GM12878 (cell line): ENCODE data around the gene RDH5. TPM values are rescaled to one million over a fixed set of nuclear protein-coding genes. Genes with fewer than 3 reads are reported as not detected.

Experiments
- ATAC-seq: fragments of 200-7000 bp; cut with Tn5 transposase; 3 replicates; pipeline ENCODE4 v1.9.1; 2020; ENCODE audit warnings: mild to moderate bottlenecking, moderate library complexity
- BruUV-seq: library from RNA; stranded (reverse); fragments of 400-500 nt; replicated peaks from 2 replicates; lab custom pipeline; 2021; lab: Mats Ljungman, UMichigan
- CTCF ChIA-PET: fragments of 300-600 bp; sonication (Branson Sonifier 250); formaldehyde crosslinking; extraction: SDS; loops from one replicate; lab custom pipeline; 2021; ENCODE audit warnings: inconsistent platforms; lab: Yijun Ruan, JAX
- POLR2A ChIA-PET: fragments of 350-600 bp; formaldehyde crosslinking; extraction: SDS; loops from one replicate; lab custom pipeline; 2021; ENCODE audit warnings: inconsistent platforms; lab: Charles Lee
- RAD21 ChIA-PET: fragments of 300-600 bp; sonication (Branson Sonifier 250); formaldehyde crosslinking; loops from one replicate; lab custom pipeline; 2023; ENCODE audit warnings: antibody characterized with exemption; ENCODE audit not compliant: unreplicated experiment; lab: Charles Lee
- SMC1A ChIA-PET: fragments of 300-600 bp; sonication (Branson Sonifier 250); formaldehyde crosslinking; loops from one replicate; lab custom pipeline; 2023; ENCODE audit not compliant: unreplicated experiment, uncharacterized antibody; lab: Charles Lee
- DNase-seq: peaks from one replicate; pipeline ENCODE4 v3.0.0-alpha.2; 2011; ENCODE audit warnings: low read depth, low spot score
- FAIRE-seq: peaks from 3 replicates; lab custom pipeline; 2011; peaks lifted over from hg19 to GRCh38; lab: Jason Lieb, UNC
- H2AFZ ChIP-seq: 2 replicates; pipeline ENCODE4 v1.6.0; 2011; ENCODE audit warnings: low read depth, low read length, control low read depth; ENCODE audit not compliant: control insufficient read depth
- H3K27ac ChIP-seq: 2 replicates; pipeline ENCODE4 v1.5.1; 2011; ENCODE audit warnings: control low read depth; ENCODE audit not compliant: control insufficient read depth, insufficient read depth
- H3K27me3 ChIP-seq, 2 experiments: replicated peaks in 1 of 2; 2 replicates each; pipeline versions ENCODE4 v1.6.0 to v1.6.1; 2011; ENCODE audit warnings: low read length in 1 of 2; ENCODE audit not compliant: control insufficient read depth in 2 of 2, insufficient read depth in 2 of 2
- H3K36me3 ChIP-seq, 2 experiments: 2 replicates each; pipeline ENCODE4 v1.5.1; 2011; ENCODE audit warnings: low read length in 1 of 2; ENCODE audit not compliant: control insufficient read depth in 2 of 2, insufficient read depth in 2 of 2
- H3K4me1 ChIP-seq: 2 replicates; pipeline ENCODE4 v1.6.1; 2011; ENCODE audit warnings: mild to moderate bottlenecking, low read length, moderate library complexity, mixed read lengths; ENCODE audit not compliant: control insufficient read depth, insufficient read depth
- H3K4me2 ChIP-seq: 2 replicates; pipeline ENCODE4 v1.6.0; 2011; ENCODE audit warnings: control low read depth; ENCODE audit not compliant: control insufficient read depth, insufficient read depth
- H3K4me3 ChIP-seq: fragments of 200-600 bp; sonication (generic); 2 replicates; pipeline ENCODE4 v1.5.1; 2016
- H3K79me2 ChIP-seq: 2 replicates; pipeline ENCODE4 v1.6.0; 2011; ENCODE audit warnings: low read length; ENCODE audit not compliant: control insufficient read depth, insufficient read depth
- H3K9ac ChIP-seq: 2 replicates; pipeline ENCODE4 v1.8.0; 2011; ENCODE audit warnings: low read length, control low read depth, mixed read lengths; ENCODE audit not compliant: control insufficient read depth, insufficient read depth
- H3K9me3 ChIP-seq: replicated peaks from 3 replicates; pipeline ENCODE4 v1.5.1; 2011; ENCODE audit warnings: mild to moderate bottlenecking, low read length; ENCODE audit not compliant: control insufficient read depth, insufficient read depth
- H4K20me1 ChIP-seq: 2 replicates; pipeline ENCODE4 v1.6.0; 2011; ENCODE audit not compliant: control insufficient read depth, insufficient read depth
- ASH2L ChIP-seq: fragments of 300-600, 200-600 bp; sonication (generic); IDR thresholded peaks from 2 replicates; pipeline ENCODE4 v1.6.1; 2017; ENCODE audit warnings: low read depth, mild to moderate bottlenecking, borderline replicate concordance
- BCL3 ChIP-seq: IDR thresholded peaks from 2 replicates; pipeline ENCODE4 v1.6.1; 2011; ENCODE audit warnings: borderline replicate concordance, low read depth, mild to moderate bottlenecking, moderate library complexity, low read length; ENCODE audit not compliant: insufficient read depth, poor library complexity, severe bottlenecking
- FOXM1 ChIP-seq: IDR thresholded peaks from 2 replicates; pipeline ENCODE4 v1.6.1; 2012; ENCODE audit warnings: low read depth, mild to moderate bottlenecking, inconsistent platforms, low read length, moderate library complexity
- MTA2 ChIP-seq: fragments of 450-650 bp; IDR thresholded peaks from 2 replicates; pipeline ENCODE4 v1.6.1; 2016; ENCODE audit warnings: low read depth, mild to moderate bottlenecking, moderate library complexity
- MYC ChIP-seq: IDR thresholded peaks from 2 replicates; pipeline ENCODE4 v1.6.1; 2011; ENCODE audit warnings: mild to moderate bottlenecking, low read length, moderate library complexity, inconsistent platforms; ENCODE audit not compliant: insufficient read depth, insufficient replicate concordance, insufficient read length, severe bottlenecking
- RUNX3 ChIP-seq: IDR thresholded peaks from 2 replicates; pipeline ENCODE4 v1.6.1; 2012; ENCODE audit warnings: low read length, inconsistent platforms
- SMAD5 ChIP-seq: IDR thresholded peaks from 2 replicates; pipeline ENCODE4 v1.6.1; 2016; ENCODE audit warnings: antibody characterized with exemption, low read depth
- ZSCAN29 ChIP-seq: fragments of 450-650 bp; IDR thresholded peaks from 2 replicates; pipeline ENCODE4 v1.6.1; 2017; ENCODE audit warnings: mild to moderate bottlenecking, moderate library complexity
- WGBS: methylation state at CpG from one replicate; pipeline ENCODE4 v1.1.6; 2016; ENCODE audit warnings: low lambda C conversion rate; ENCODE audit not compliant: insufficient replicate concordance, insufficient coverage; ENCODE audit errors: missing lambda C conversion rate; 5-methylcytosine and 5-hydroxymethylcytosine counted together
- in situ Hi-C: fragments of 300-500 bp; cut with MboI; formaldehyde crosslinking; loops from 9 replicates; pipeline ENCODE4 v1.14.3; 2018; ENCODE audit warnings: mixed read lengths
- intact Hi-C: fragments of 100-400 bp; cut with micrococcal nuclease; formaldehyde crosslinking; loops from one replicate; pipeline ENCODE4 v1.14.2; 2022; ENCODE audit not compliant: unreplicated experiment
- polyA plus RNA-seq, 11 experiments: library from polyadenylated mRNA; depleted of rRNA in 4 of 11; unstranded in 6 of 11; stranded (reverse) in 5 of 11; fragments of >200 nt; fragmentation: Nextera tagmentation in 4 of 11; fragmentation: Illumina TruSeq in 1 of 11; extraction: Ambion mirVana in 4 of 11; extraction: Trizol in 1 of 11; gene quantifications; 1 replicate in 1 of 11; 2 replicates in 10 of 11; pipeline versions ENCODE4 v1.2.1 to v1.2.3, GENCODE V29; 2011 to 2016; ENCODE audit warnings: inconsistent platforms in 2 of 11, missing spikeins in 2 of 11, low read depth in 1 of 11
- total RNA-seq, 4 experiments: library from RNA; depleted of rRNA in 3 of 4; stranded (reverse); fragments of >200 nt in 3 of 4; fragmentation: Illumina TruSeq in 1 of 4; extraction: Trizol in 1 of 4; gene quantifications; 2 replicates each; pipeline versions ENCODE4 v1.2.1 to v1.2.3, GENCODE V29; 2013 to 2021
- TF ChIP-seq, protein P1 (sequence below): IDR thresholded peaks from 2 replicates; pipeline ENCODE4 v1.6.1; 2012; ENCODE audit warnings: mild to moderate bottlenecking, low read depth, low read length
- TF ChIP-seq, protein P2 (sequence below): IDR thresholded peaks from 2 replicates; pipeline ENCODE4 v1.6.1; 2012; ENCODE audit warnings: improper control_type of control experiment, low read depth, low read length; ENCODE audit not compliant: insufficient replicate concordance

Gene RDH5
- total and polyA plus RNA-seq, 10 of the 15 experiments (the other 5 are each of a cell fraction or from before 2014, with no cell fraction given): 2.6 to 11.6 (median 7.3) TPM

DNA sequence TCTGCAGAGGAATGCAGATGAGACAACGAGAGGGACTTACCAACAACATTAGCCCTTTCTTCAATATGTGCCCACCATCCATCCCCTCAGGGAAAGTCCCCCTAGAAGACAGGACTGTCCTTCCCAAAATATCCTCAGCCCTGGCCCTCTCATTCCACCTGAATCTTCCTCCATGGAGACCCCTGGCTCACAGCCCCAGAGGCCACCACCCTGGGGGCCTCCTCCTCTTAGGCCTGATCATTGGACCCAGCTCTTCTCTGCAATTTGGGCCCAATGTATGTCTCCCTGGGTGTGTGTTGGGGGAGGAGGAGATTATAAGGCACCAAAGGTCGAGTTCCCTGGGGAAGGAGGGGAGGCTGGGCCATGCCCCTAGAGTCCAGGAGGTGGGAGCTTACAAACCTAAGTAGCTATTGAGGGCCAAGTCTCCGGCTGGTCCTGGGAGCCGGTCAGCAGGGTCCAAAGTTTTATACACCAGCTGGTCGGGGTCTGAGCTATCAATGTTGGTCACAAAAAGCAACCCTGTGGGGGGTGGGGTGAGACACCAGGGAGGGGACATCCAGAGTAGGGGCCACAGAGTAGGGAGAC is 20.6 kb upstream of the RDH5 start (continued):
- TF ChIP-seq, protein P1, sequence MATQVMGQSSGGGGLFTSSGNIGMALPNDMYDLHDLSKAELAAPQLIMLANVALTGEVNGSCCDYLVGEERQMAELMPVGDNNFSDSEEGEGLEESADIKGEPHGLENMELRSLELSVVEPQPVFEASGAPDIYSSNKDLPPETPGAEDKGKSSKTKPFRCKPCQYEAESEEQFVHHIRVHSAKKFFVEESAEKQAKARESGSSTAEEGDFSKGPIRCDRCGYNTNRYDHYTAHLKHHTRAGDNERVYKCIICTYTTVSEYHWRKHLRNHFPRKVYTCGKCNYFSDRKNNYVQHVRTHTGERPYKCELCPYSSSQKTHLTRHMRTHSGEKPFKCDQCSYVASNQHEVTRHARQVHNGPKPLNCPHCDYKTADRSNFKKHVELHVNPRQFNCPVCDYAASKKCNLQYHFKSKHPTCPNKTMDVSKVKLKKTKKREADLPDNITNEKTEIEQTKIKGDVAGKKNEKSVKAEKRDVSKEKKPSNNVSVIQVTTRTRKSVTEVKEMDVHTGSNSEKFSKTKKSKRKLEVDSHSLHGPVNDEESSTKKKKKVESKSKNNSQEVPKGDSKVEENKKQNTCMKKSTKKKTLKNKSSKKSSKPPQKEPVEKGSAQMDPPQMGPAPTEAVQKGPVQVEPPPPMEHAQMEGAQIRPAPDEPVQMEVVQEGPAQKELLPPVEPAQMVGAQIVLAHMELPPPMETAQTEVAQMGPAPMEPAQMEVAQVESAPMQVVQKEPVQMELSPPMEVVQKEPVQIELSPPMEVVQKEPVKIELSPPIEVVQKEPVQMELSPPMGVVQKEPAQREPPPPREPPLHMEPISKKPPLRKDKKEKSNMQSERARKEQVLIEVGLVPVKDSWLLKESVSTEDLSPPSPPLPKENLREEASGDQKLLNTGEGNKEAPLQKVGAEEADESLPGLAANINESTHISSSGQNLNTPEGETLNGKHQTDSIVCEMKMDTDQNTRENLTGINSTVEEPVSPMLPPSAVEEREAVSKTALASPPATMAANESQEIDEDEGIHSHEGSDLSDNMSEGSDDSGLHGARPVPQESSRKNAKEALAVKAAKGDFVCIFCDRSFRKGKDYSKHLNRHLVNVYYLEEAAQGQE: no peak
- TF ChIP-seq, all 136 proteins: peak for 0

- SMC1A ChIA-PET: no interaction called here
- DNase-seq (no peak), ATAC-seq (no peak), FAIRE-seq (no peak)
- no TSS peak for BruUV-seq
- POLR2A ChIA-PET: no interaction called here
- Histone ChIP-seq H3K4me1 (no peaks in the 10 kb centered on the region), H3K79me2 (no peaks in the 10 kb centered on the region), H3K9me3 (no peaks in the 10 kb centered on the region), H3K9ac (no peak overlapping the region), H2AFZ (no peak overlapping the region), H3K27me3 (no peaks in the 10 kb centered on the region), H3K4me3 (no peak overlapping the region), H3K27ac (no peak overlapping the region), H3K4me2 (no peak overlapping the region), H3K36me3 (no peaks in the 10 kb centered on the region), H4K20me1 (no peaks in the 10 kb centered on the region)
- intact Hi-C loops (no loop called here), in situ Hi-C loops (no loop called here)
- 37% methylated on average over 16 of the region's 21 CpGs for WGBS
- CTCF ChIA-PET: no interaction called here
- RAD21 ChIA-PET: no interaction called here
- no peak for TF ChIP-seq BCL3
- no peak for TF ChIP-seq MTA2
- TF ChIP-seq, protein P2, sequence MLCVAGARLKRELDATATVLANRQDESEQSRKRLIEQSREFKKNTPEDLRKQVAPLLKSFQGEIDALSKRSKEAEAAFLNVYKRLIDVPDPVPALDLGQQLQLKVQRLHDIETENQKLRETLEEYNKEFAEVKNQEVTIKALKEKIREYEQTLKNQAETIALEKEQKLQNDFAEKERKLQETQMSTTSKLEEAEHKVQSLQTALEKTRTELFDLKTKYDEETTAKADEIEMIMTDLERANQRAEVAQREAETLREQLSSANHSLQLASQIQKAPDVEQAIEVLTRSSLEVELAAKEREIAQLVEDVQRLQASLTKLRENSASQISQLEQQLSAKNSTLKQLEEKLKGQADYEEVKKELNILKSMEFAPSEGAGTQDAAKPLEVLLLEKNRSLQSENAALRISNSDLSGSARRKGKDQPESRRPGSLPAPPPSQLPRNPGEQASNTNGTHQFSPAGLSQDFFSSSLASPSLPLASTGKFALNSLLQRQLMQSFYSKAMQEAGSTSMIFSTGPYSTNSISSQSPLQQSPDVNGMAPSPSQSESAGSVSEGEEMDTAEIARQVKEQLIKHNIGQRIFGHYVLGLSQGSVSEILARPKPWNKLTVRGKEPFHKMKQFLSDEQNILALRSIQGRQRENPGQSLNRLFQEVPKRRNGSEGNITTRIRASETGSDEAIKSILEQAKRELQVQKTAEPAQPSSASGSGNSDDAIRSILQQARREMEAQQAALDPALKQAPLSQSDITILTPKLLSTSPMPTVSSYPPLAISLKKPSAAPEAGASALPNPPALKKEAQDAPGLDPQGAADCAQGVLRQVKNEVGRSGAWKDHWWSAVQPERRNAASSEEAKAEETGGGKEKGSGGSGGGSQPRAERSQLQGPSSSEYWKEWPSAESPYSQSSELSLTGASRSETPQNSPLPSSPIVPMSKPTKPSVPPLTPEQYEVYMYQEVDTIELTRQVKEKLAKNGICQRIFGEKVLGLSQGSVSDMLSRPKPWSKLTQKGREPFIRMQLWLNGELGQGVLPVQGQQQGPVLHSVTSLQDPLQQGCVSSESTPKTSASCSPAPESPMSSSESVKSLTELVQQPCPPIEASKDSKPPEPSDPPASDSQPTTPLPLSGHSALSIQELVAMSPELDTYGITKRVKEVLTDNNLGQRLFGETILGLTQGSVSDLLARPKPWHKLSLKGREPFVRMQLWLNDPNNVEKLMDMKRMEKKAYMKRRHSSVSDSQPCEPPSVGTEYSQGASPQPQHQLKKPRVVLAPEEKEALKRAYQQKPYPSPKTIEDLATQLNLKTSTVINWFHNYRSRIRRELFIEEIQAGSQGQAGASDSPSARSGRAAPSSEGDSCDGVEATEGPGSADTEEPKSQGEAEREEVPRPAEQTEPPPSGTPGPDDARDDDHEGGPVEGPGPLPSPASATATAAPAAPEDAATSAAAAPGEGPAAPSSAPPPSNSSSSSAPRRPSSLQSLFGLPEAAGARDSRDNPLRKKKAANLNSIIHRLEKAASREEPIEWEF: no peak
- no peak for TF ChIP-seq SMAD5
- TF ChIP-seq FOXM1: no peak
- no peak for TF ChIP-seq ZSCAN29
- TF ChIP-seq MYC: no peak
- no peak for TF ChIP-seq RUNX3
- no peak for TF ChIP-seq ASH2L
Observed at GRCh38 chr12:55700255-55701018, 19.8 kb upstream of the RDH5 start.
